OCI-LY7 (cell line): ENCODE data around the gene CDKN1C. TPM values are rescaled to one million over a fixed set of nuclear protein-coding genes. Genes with fewer than 3 reads are reported as not detected.

Experiments used
- BruUV-seq: library from RNA; stranded (reverse); fragments of 400-500 nt; replicated peaks from 2 replicates; lab custom pipeline; 2021; lab: Mats Ljungman, UMichigan
- CTCF ChIA-PET: fragments of 300-600 bp; sonication (Branson Sonifier 250); formaldehyde crosslinking; loops from one replicate; lab custom pipeline; 2022; ENCODE audit warnings: antibody characterized with exemption; ENCODE audit not compliant: unreplicated experiment; lab: Charles Lee
- POLR2A ChIA-PET: fragments of 300-600 bp; sonication (Branson Sonifier 250); formaldehyde crosslinking; loops from one replicate; lab custom pipeline; 2022; ENCODE audit warnings: antibody characterized with exemption; lab: Charles Lee
- DNase-seq: peaks from one replicate; pipeline ENCODE4 v3.0.0-alpha.2; 2015; ENCODE audit warnings: low spot score
- H2AFZ ChIP-seq: fragments of 200-600 bp; sonication (generic), shearing (Covaris generic); 2 replicates; pipeline ENCODE4 v1.6.1; 2014; ENCODE audit warnings: mild to moderate bottlenecking, antibody characterized with exemption, low read length, moderate library complexity
- H3K27ac ChIP-seq: fragments of 200-600 bp; sonication (generic); 2 replicates; pipeline ENCODE4 v1.5.1; 2014; ENCODE audit warnings: mixed run types, low read depth, mild to moderate bottlenecking, moderate library complexity, low read length, inconsistent platforms; ENCODE audit not compliant: poor library complexity, severe bottlenecking
- H3K36me3 ChIP-seq: fragments of 200-600 bp; sonication (generic); 2 replicates; pipeline ENCODE4 v1.6.1; 2014; ENCODE audit warnings: mild to moderate bottlenecking, antibody characterized with exemption, low read length, moderate library complexity, mixed read lengths; ENCODE audit not compliant: insufficient read depth
- H3K4me1 ChIP-seq: fragments of 200-600 bp; sonication (generic); 2 replicates; pipeline ENCODE4 v1.5.1; 2014; ENCODE audit warnings: mild to moderate bottlenecking, low read length; ENCODE audit not compliant: insufficient read depth, poor library complexity, severe bottlenecking
- H3K4me2 ChIP-seq: fragments of 200-600 bp; sonication (generic); 2 replicates; pipeline ENCODE4 v1.6.1; 2014; ENCODE audit warnings: mild to moderate bottlenecking, low read length
- H3K4me3 ChIP-seq: fragments of 200-600 bp; sonication (generic); 2 replicates; pipeline ENCODE4 v1.5.1; 2014; ENCODE audit warnings: mild to moderate bottlenecking, low read depth, low read length; ENCODE audit not compliant: poor library complexity, severe bottlenecking
- H3K79me2 ChIP-seq: fragments of 200-600 bp; sonication (generic); 2 replicates; pipeline ENCODE4 v1.6.1; 2016; ENCODE audit warnings: low read depth, mild to moderate bottlenecking, low read length, moderate library complexity, mixed read lengths; ENCODE audit not compliant: insufficient read depth
- H3K9me2 ChIP-seq: fragments of 200-600 bp; sonication (generic); 2 replicates; pipeline ENCODE4 v1.6.1; 2016; ENCODE audit warnings: mild to moderate bottlenecking, low read length, mixed read lengths; ENCODE audit not compliant: insufficient read depth
- H3K9me3 ChIP-seq: fragments of 200-600 bp; sonication (generic); 2 replicates; pipeline ENCODE4 v1.6.1; 2014; ENCODE audit warnings: mild to moderate bottlenecking, mixed run types, low read length, mixed read lengths
- H4K20me1 ChIP-seq: fragments of 200-600 bp; sonication (generic); 2 replicates; pipeline ENCODE4 v1.6.1; 2014; ENCODE audit warnings: mild to moderate bottlenecking, antibody characterized with exemption, low read length, moderate library complexity, mixed read lengths; ENCODE audit not compliant: insufficient read depth
- CTCF ChIP-seq: fragments of 200-600 bp; sonication (generic); conservative IDR thresholded peaks from 2 replicates; pipeline ENCODE4 v1.5.1; 2014; ENCODE audit warnings: mild to moderate bottlenecking, antibody characterized with exemption, low read length, moderate library complexity, mixed read lengths
- EZH2phosphoT487 ChIP-seq: fragments of 200-600 bp; sonication (generic); IDR thresholded peaks from 2 replicates; pipeline ENCODE4 v1.6.1; 2018; ENCODE audit warnings: low read depth, borderline replicate concordance, mild to moderate bottlenecking, mixed run types, antibody characterized with exemption, low read length, moderate library complexity, mixed read lengths
- intact Hi-C: fragments of 100-400 bp; cut with micrococcal nuclease; formaldehyde crosslinking; loops from one replicate; pipeline ENCODE4 v1.10.0; 2022; ENCODE audit not compliant: unreplicated experiment
- total RNA-seq, 2 experiments: library from RNA; depleted of rRNA in 1 of 2; stranded (reverse); fragments of >200 nt in 1 of 2; shearing (Covaris generic) in 1 of 2; gene quantifications; 2 replicates each; pipeline ENCODE4 v1.2.3, GENCODE V29; 2014 to 2022

Gene CDKN1C
- total RNA-seq, 2 experiments from 2014 or later: 0.13 to 0.55 TPM

GRCh38 chr11:2862395-2863275, 22.9 kb downstream of the CDKN1C start:
- H3K9me2 ChIP-seq: no peaks in the 10 kb centered on the region
- no peak overlapping the region for H2AFZ ChIP-seq
- no peaks in the 10 kb centered on the region for H3K9me3 ChIP-seq
- no peak overlapping the region for H3K4me3 ChIP-seq
- H3K27ac ChIP-seq: no peak overlapping the region
- no peaks in the 10 kb centered on the region for H4K20me1 ChIP-seq
- no peak overlapping the region for H3K4me2 ChIP-seq
- no peak for DNase-seq
- no peaks in the 10 kb centered on the region for H3K36me3 ChIP-seq
- no TSS peak for BruUV-seq
- intact Hi-C loops: no loop called here
- no peaks in the 10 kb centered on the region for H3K4me1 ChIP-seq
- ChIA-PET CTCF (no interaction called here), POLR2A (no interaction called here)
- TF ChIP-seq EZH2phosphoT487 (no peak), CTCF (no peak)
- no peaks in the 10 kb centered on the region for H3K79me2 ChIP-seq

- no peak for DNase-seq
- CTCF ChIA-PET: no interaction called here
- H3K36me3 ChIP-seq: no peaks in the 10 kb centered on the region
Measured at GRCh38 chr11:2860636-2861035, 24.9 kb downstream of the CDKN1C start.

More at GRCh38 chr11:2860636-2861035, 24.9 kb downstream of the CDKN1C start:
- TF ChIP-seq CTCF (no peak), EZH2phosphoT487 (no peak)
- H3K4me1 ChIP-seq: no peaks in the 10 kb centered on the region
- H4K20me1 ChIP-seq: no peaks in the 10 kb centered on the region
- no peak overlapping the region for H3K4me3 ChIP-seq
- H3K9me2 ChIP-seq: no peaks in the 10 kb centered on the region
- H3K4me2 ChIP-seq: no peak overlapping the region
- H3K9me3 ChIP-seq: no peaks in the 10 kb centered on the region
- POLR2A ChIA-PET: no interaction called here
- no peak overlapping the region for H2AFZ ChIP-seq
- H3K27ac ChIP-seq: no peak overlapping the region
- H3K79me2 ChIP-seq: no peaks in the 10 kb centered on the region
- no TSS peak for BruUV-seq
- intact Hi-C loops: no loop called here
